CD4-positive, alpha-beta memory T cell (primary cell): Measurements from ENCODE around the gene COL28A1. TPM values are rescaled to one million over a fixed set of nuclear protein-coding genes. Genes with fewer than 3 reads are reported as not detected.

ENCODE experiments used
- CTCF ChIA-PET: fragments of 350-600 bp; sonication (Branson Sonifier 250); formaldehyde crosslinking; loops from one replicate; lab custom pipeline; 2021; ENCODE audit warnings: inconsistent platforms; ENCODE audit not compliant: partially characterized antibody; lab: Charles Lee
- POLR2A ChIA-PET: fragments of 350-600 bp; sonication (Branson Sonifier 250); formaldehyde crosslinking; loops from one replicate; lab custom pipeline; 2021; ENCODE audit not compliant: partially characterized antibody; lab: Charles Lee
- DNase-seq, 5 donors: peaks; one replicate each; pipeline versions ENCODE4 v3.0.0 to v3.0.0-alpha.2; 2020 to 2022; ENCODE audit warnings: mixed read lengths in 1 of 5
- H3K27ac ChIP-seq: one replicate; pipeline ENCODE4 v1.7.0; 2013; ENCODE audit warnings: low read depth, low read length
- H3K27me3 ChIP-seq: 2 replicates; pipeline ENCODE4 v1.7.0; 2013; ENCODE audit warnings: mild to moderate bottlenecking, low read length, moderate library complexity; ENCODE audit not compliant: insufficient read depth
- H3K36me3 ChIP-seq: 2 replicates; pipeline ENCODE4 v1.7.0; 2013; ENCODE audit warnings: mild to moderate bottlenecking, low read length, moderate library complexity; ENCODE audit not compliant: insufficient read depth
- H3K4me1 ChIP-seq: 2 replicates; pipeline ENCODE4 v1.7.0; 2013; ENCODE audit warnings: mild to moderate bottlenecking, low read length, moderate library complexity; ENCODE audit not compliant: insufficient read depth
- H3K4me3 ChIP-seq, 2 donors: one replicate each; pipeline ENCODE4 v1.7.0; 2013; ENCODE audit warnings: low read length in 2 of 2, mild to moderate bottlenecking in 1 of 2
- H3K9me3 ChIP-seq, 2 donors: one replicate each; pipeline ENCODE4 v1.7.0; 2013; ENCODE audit warnings: low read length in 2 of 2, control low read depth in 1 of 2; ENCODE audit not compliant: control insufficient read depth in 1 of 2
- H3K27ac Mint-ChIP-seq, 7 donors: one replicate each; pipeline ENCODE4 v1.8.0; 2020 to 2021; ENCODE audit warnings: mixed read lengths in 7 of 7, mild to moderate bottlenecking in 6 of 7, inconsistent platforms in 3 of 7, moderate library complexity in 3 of 7
- H3K27me3 Mint-ChIP-seq, 2 donors: one replicate each; pipeline ENCODE4 v1.8.0; 2020 to 2021; ENCODE audit warnings: mixed read lengths in 2 of 2
- H3K36me3 Mint-ChIP-seq, 2 donors: one replicate each; pipeline ENCODE4 v1.8.0; 2020 to 2021; ENCODE audit warnings: mixed read lengths in 2 of 2, inconsistent platforms in 1 of 2, mild to moderate bottlenecking in 1 of 2
- H3K4me1 Mint-ChIP-seq, 4 donors: one replicate each; pipeline ENCODE4 v1.8.0; 2020 to 2021; ENCODE audit warnings: mixed read lengths in 4 of 4, mild to moderate bottlenecking in 1 of 4
- H3K4me3 Mint-ChIP-seq, 8 donors: one replicate each; pipeline ENCODE4 v1.8.0; 2020 to 2021; ENCODE audit warnings: mixed read lengths in 8 of 8, mild to moderate bottlenecking in 7 of 8, moderate library complexity in 6 of 8, inconsistent platforms in 3 of 8
- H3K9me3 Mint-ChIP-seq, 8 donors: one replicate each; pipeline ENCODE4 v1.8.0; 2020 to 2021; ENCODE audit warnings: mixed read lengths in 8 of 8, mild to moderate bottlenecking in 5 of 8, inconsistent platforms in 3 of 8, moderate library complexity in 1 of 8
- intact Hi-C: fragments of 100-400 bp; cut with micrococcal nuclease; formaldehyde crosslinking; loops from one replicate; pipeline ENCODE4 v1.15.1; 2023
- polyA plus RNA-seq, 2 donors: library from polyadenylated mRNA; unstranded; fragments of 300-500 nt; fragmentation: Illumina TruSeq; gene quantifications; one replicate each; pipeline ENCODE4 v1.2.3, GENCODE V29; 2021
- total RNA-seq, 2 experiments: library from RNA; stranded (reverse); gene quantifications; one replicate each; pipeline ENCODE4 v1.2.3, GENCODE V29; 2021

COL28A1 gene
- total and polyA plus RNA-seq, 4 experiments from 2014 or later = 0.15 to 0.19 TPM; not detected in 2

DNA sequence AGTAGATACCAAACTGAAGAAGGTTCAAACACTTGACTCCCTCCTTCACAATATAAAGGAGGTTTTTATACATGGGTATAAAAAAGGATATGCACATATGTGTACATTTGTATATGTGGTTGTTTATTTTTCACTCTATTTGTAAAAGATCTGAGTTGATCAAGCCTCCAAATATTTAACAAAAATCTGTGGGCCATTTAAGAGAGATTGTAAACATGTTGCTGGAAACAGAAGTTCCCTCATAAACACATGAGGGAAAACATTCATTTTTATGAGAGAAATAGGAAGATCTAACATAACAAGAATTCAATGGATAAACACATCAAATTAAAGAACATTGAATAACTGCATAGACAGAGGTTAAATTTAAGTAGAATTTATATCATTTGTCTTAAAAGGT, 81.7 kb downstream of the COL28A1 start:
- no peaks in the 10 kb centered on the region for H3K27me3 ChIP-seq
- intact Hi-C loops = no loop called here
- ChIA-PET CTCF (no interaction called here), POLR2A (no interaction called here)
- peaks cover 2 to 22% (median 14%) of the 10 kb centered on the region in 8 donors for H3K9me3 Mint-ChIP-seq
- no peak overlapping the region for H3K4me3 Mint-ChIP-seq
- peaks cover 0 to 7% of the 10 kb centered on the region in 2 donors for H3K27me3 Mint-ChIP-seq
- H3K4me3 ChIP-seq = no peak overlapping the region
- no peaks in the 10 kb centered on the region for H3K36me3 ChIP-seq
- no peaks in the 10 kb centered on the region for H3K4me1 ChIP-seq
- no peak for DNase-seq
- no peaks in the 10 kb centered on the region for H3K4me1 Mint-ChIP-seq
- H3K36me3 Mint-ChIP-seq = no peaks in the 10 kb centered on the region
- no peak overlapping the region for H3K27ac Mint-ChIP-seq
- no peak overlapping the region for H3K27ac ChIP-seq
- no peaks in the 10 kb centered on the region for H3K9me3 ChIP-seq

DNA sequence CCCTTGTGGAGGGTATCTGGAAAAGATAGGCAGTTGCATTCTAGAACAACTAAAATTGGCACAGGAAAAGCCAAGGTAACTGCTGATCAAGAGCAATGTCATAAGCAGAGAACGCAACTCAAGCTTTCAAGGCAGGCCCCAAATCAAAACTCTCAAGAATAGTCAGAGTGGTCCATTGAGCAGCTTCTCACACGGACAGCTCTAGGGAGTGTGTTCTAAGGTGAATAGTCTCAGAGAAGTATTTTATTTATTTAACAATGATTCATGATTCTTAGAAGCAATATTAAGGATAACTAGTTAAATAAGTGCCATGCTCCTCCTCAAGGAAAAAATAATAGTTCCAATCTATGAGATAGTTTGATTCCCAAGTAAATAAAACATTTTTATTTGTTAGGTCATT, 83.0 kb downstream of the COL28A1 start:
- H3K4me1 Mint-ChIP-seq = no peaks in the 10 kb centered on the region
- ChIA-PET POLR2A (no interaction called here), CTCF (no interaction called here)
- H3K27me3 Mint-ChIP-seq = peaks cover 0 to 7% of the 10 kb centered on the region in 2 donors
- no peaks in the 10 kb centered on the region for H3K36me3 ChIP-seq
- H3K36me3 Mint-ChIP-seq = peaks cover 0 to 3% of the 10 kb centered on the region in 2 donors
- no peaks in the 10 kb centered on the region for H3K27me3 ChIP-seq
- DNase-seq = no peak
- no peak overlapping the region for H3K27ac ChIP-seq
- no peak overlapping the region for H3K4me3 ChIP-seq
- intact Hi-C loops = no loop called here
- H3K4me3 Mint-ChIP-seq = no peak overlapping the region
- no peaks in the 10 kb centered on the region for H3K9me3 ChIP-seq
- H3K27ac Mint-ChIP-seq = no peak overlapping the region
- H3K9me3 Mint-ChIP-seq = peaks cover 2 to 34% (median 25%) of the 10 kb centered on the region in 8 donors
- no peaks in the 10 kb centered on the region for H3K4me1 ChIP-seq

DNA sequence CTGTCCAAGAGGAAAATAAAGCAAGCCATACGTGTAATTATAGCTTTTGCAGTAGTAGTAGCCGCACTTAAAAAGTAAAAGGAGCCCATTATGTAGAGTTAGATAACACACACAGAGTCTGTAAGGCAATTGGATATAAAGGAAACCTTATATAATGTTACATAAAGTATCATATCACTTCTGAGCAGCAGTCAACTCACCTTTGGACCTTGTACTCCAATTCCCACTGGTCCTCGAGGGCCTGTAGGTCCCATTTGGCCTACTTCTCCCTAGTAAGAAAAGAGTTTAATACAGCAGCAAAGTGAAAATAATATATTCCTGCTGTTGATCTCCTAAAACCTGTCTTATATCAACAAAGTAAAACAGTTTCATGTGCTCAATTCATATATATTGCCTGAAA, 83.6 kb downstream of the COL28A1 start:
- intact Hi-C loops = no loop called here
- H3K27me3 Mint-ChIP-seq = peaks cover 0 to 7% of the 10 kb centered on the region in 2 donors
- H3K4me3 Mint-ChIP-seq = no peak overlapping the region
- ChIA-PET CTCF (no interaction called here), POLR2A (no interaction called here)
- no peak overlapping the region for H3K27ac ChIP-seq
- peaks cover 0 to 3% of the 10 kb centered on the region in 2 donors for H3K36me3 Mint-ChIP-seq
- H3K4me1 ChIP-seq = no peaks in the 10 kb centered on the region
- H3K27ac Mint-ChIP-seq = no peak overlapping the region
- H3K9me3 ChIP-seq = no peaks in the 10 kb centered on the region
- H3K27me3 ChIP-seq = no peaks in the 10 kb centered on the region
- no peak for DNase-seq
- H3K36me3 ChIP-seq = no peaks in the 10 kb centered on the region
- H3K9me3 Mint-ChIP-seq = peaks cover 2 to 37% (median 29%) of the 10 kb centered on the region in 8 donors
- no peak overlapping the region for H3K4me3 ChIP-seq
- no peaks in the 10 kb centered on the region for H3K4me1 Mint-ChIP-seq

DNA sequence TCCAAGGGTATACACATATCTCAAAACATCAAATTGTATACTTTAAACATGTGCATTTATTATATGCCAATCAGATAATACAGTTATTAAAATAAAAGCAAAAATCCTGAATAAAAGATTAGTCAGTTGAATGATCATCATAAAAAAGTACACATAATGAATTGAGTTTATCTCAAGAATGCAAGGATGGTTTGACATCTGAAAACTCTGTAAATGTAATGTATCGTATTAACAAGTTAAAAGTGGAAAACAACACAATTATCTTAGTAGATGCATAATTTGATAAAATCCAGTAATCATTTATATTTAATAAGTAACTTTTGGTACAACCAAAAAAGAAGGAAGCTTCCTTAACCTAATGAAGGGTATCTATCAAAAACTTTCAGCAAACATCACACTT, 86.6 kb downstream of the COL28A1 start:
- no peaks in the 10 kb centered on the region for H3K4me1 ChIP-seq
- no peaks in the 10 kb centered on the region for H3K9me3 ChIP-seq
- no peak overlapping the region for H3K27ac ChIP-seq
- no peak overlapping the region for H3K4me3 ChIP-seq
- no peak overlapping the region for H3K4me3 Mint-ChIP-seq
- no peaks in the 10 kb centered on the region for H3K36me3 ChIP-seq
- intact Hi-C loops = no loop called here
- ChIA-PET POLR2A (no interaction called here), CTCF (no interaction called here)
- peaks cover 3 to 9% of the 10 kb centered on the region in 2 donors for H3K36me3 Mint-ChIP-seq
- H3K9me3 Mint-ChIP-seq = peaks cover 5 to 50% (median 41%) of the 10 kb centered on the region in 8 donors
- no peak overlapping the region for H3K27ac Mint-ChIP-seq
- no peak for DNase-seq
- no peaks in the 10 kb centered on the region for H3K27me3 ChIP-seq
- peaks cover 0 to 1% of the 10 kb centered on the region in 2 donors for H3K27me3 Mint-ChIP-seq
- no peaks in the 10 kb centered on the region for H3K4me1 Mint-ChIP-seq

DNA sequence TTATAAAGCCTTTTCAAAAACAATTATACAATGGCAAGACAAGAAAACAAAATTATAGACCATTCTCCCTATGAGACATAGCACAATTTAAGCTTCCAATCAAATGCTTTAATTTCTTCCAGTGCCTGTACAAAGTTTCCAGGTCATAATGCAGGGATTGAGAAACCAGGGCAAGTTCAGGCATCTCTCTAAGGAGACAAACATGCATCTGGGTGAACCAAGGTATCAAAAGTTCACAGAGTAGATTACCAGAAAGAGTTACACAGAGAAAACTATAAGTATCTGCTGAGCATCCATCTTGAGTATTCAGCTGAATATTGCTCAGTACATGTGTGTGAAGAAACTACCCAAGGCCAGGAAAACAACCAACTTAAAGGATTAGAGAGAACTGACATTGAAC, 89.1 kb downstream of the COL28A1 start:
- DNase-seq = no peak
- Histone ChIP-seq H3K27me3 (no peaks in the 10 kb centered on the region), H3K9me3 (no peaks in the 10 kb centered on the region), H3K36me3 (no peaks in the 10 kb centered on the region), H3K4me1 (no peaks in the 10 kb centered on the region), H3K27ac (no peak overlapping the region), H3K4me3 (no peak overlapping the region)
- Mint-ChIP-seq H3K4me1 (peaks cover 0 to 3% (median 0%) of the 10 kb centered on the region in 4 donors), H3K27me3 (peaks cover 0 to 1% of the 10 kb centered on the region in 2 donors), H3K9me3 (peaks cover 5 to 50% (median 41%) of the 10 kb centered on the region in 8 donors), H3K27ac (no peak overlapping the region), H3K36me3 (peaks cover 3 to 9% of the 10 kb centered on the region in 2 donors), H3K4me3 (no peak overlapping the region)
- CTCF ChIA-PET = no interaction called here
- intact Hi-C loops = no loop called here
- POLR2A ChIA-PET = no interaction called here

DNA sequence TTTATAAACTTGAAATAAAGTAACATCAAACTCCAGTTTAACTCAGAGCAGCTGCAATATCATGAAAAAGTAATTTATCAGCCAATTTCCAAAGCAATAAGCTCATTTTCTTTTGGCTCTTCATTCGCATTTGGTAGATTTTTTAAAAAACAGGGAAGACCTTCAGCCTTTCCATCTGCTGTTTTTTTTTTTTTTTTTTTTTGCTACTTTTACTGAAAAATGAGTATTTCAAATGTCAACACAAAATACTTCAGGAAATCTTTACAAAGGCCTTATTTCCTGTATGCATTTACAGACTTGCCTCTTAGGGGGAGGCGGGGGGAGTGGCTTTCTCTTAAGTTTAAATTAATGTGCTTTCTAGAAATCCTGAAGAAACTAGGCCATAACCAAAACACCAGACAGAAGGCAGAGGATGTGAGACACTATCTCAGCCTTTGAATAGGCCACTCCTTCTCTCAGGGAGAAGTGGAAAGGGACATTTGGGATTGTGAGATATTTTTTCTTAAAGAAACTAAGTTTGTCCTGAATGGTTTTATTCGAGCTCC, 91.8 kb downstream of the COL28A1 start:
- no peak overlapping the region for H3K27ac Mint-ChIP-seq
- H3K36me3 Mint-ChIP-seq = peaks cover 3 to 9% of the 10 kb centered on the region in 2 donors
- H3K9me3 Mint-ChIP-seq = peaks cover 3 to 28% (median 25%) of the 10 kb centered on the region in 8 donors
- no peak overlapping the region for H3K27ac ChIP-seq
- no peaks in the 10 kb centered on the region for H3K4me1 ChIP-seq
- peaks cover 0 to 3% (median 0%) of the 10 kb centered on the region in 4 donors for H3K4me1 Mint-ChIP-seq
- ChIA-PET POLR2A (no interaction called here), CTCF (no interaction called here)
- H3K4me3 ChIP-seq = no peak overlapping the region
- intact Hi-C loops = no loop called here
- no peak overlapping the region for H3K4me3 Mint-ChIP-seq
- peaks cover 0 to 1% of the 10 kb centered on the region in 2 donors for H3K27me3 Mint-ChIP-seq
- H3K36me3 ChIP-seq = no peaks in the 10 kb centered on the region
- no peaks in the 10 kb centered on the region for H3K27me3 ChIP-seq
- H3K9me3 ChIP-seq = no peaks in the 10 kb centered on the region
- DNase-seq = no peak

DNA sequence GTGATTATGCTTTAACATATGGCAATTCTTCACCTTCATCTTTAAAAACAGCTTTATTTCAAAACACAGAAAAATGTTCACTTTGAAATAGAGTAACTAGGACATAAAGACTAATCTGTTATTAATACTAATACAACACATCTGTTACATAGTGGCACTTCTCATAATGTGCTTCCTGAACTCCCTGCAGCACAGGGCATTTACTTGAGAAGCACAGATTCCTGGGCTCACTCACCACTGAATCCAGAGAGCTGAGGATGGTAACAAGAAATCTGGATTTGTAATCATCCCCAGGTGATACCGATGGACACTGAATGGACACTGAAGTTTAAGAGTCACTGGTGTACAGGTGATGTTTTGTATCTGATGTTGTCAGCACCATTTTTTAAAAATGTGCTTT, 96.1 kb downstream of the COL28A1 start:
- no peaks in the 10 kb centered on the region for H3K27me3 ChIP-seq
- peaks cover 0 to 2% (median 0%) of the 10 kb centered on the region in 8 donors for H3K9me3 Mint-ChIP-seq
- no peaks in the 10 kb centered on the region for H3K9me3 ChIP-seq
- ChIA-PET CTCF (interaction anchor here (1.5 kb wide), 1 partner anchor 16 kb away, joined by 5 read pairs; no protein-coding TSS in a partner anchor), POLR2A (no interaction called here)
- no peaks in the 10 kb centered on the region for H3K36me3 ChIP-seq
- H3K27ac ChIP-seq = no peak overlapping the region
- no peak overlapping the region for H3K4me3 ChIP-seq
- peaks cover 0 to 3% (median 0%) of the 10 kb centered on the region in 4 donors for H3K4me1 Mint-ChIP-seq
- H3K36me3 Mint-ChIP-seq = no peaks in the 10 kb centered on the region
- H3K4me1 ChIP-seq = no peaks in the 10 kb centered on the region
- peaks cover 1 to 2% of the 10 kb centered on the region in 2 donors for H3K27me3 Mint-ChIP-seq
- DNase-seq = no peak
- intact Hi-C loops = no loop called here
- no peak overlapping the region for H3K27ac Mint-ChIP-seq
- H3K4me3 Mint-ChIP-seq = no peak overlapping the region
